DOHH2 (cell line): ENCODE measurements around the gene NOS1.

Source experiments
- CTCF ChIP-seq: fragments of 200-600 bp; sonication (generic); IDR thresholded peaks from one replicate; pipeline ENCODE4 v1.5.1; 2014; ENCODE audit warnings: antibody characterized with exemption, mild to moderate bottlenecking, low read depth, low read length; ENCODE audit not compliant: poor library complexity, severe bottlenecking
- EZH2phosphoT487 ChIP-seq: fragments of 200-600 bp; sonication (generic); IDR thresholded peaks from 2 replicates; pipeline ENCODE4 v1.6.1; 2017; ENCODE audit warnings: borderline replicate concordance, mild to moderate bottlenecking, antibody characterized with exemption, low read length, moderate library complexity, mixed read lengths

GRCh38 chr12:117343849-117344248 is 17.6 kb downstream of the NOS1 start:
- TF ChIP-seq CTCF: no peak
- TF ChIP-seq EZH2phosphoT487: no peak
